Measurements from ENCODE around the gene PRR36. TPM values are rescaled to one million over a fixed set of nuclear protein-coding genes. Genes with fewer than 3 reads are reported as not detected.

PRR36 gene
- total RNA-seq, 4 donors from 2014 or later, result 0.35 to 0.85 TPM; not detected in 2

DNA sequence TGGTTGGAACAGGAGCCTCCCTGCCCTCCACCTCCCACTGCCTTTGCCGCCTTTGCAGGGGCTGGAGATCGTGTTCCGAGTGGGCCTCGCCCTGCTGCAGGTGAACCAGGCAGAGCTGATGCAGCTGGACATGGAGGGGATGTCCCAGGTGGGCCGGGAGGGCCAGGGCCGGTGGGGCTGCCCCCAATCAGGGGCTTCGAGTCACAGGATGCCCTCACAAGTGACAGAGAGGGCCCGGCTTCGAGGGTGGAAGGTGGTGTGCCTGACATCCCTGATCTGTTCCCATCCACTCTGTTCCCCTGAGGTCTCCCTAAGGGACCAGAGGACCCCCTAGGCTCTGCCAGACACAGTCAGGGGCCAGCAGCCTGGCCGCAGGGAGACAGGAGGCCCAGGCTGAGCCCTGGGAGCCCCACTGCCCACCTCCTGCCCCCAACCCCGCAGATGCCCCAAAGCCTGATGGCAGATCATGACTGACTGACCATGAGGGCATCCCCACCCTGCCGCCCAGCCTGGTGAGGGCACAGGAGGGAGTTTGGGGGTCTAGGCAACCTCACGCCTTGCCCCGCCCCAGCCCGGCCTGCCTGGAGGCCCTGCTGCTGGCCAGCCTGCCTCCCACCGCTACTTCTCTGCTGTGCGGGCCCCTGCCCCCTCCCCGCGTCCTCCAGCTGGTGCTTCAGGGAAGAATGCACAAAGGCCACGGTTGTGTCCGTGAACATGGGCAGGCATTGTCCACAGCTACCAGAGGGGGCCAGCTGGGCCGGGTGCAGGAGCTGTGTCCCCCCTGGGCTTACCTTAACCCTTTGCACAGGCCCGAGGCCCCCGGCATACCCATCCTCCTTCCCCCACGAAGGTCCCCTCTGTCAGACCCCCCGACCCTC is 22.3 kb downstream of the PRR36 start:
- no peak overlapping the region for H3K27ac ChIP-seq
- no peak overlapping the region for H3K4me3 ChIP-seq
- no peaks in the 10 kb centered on the region for H3K36me3 ChIP-seq
- TF ChIP-seq POLR2A (IDR thresholded peaks at IDR 0.05), result no peak
- TF ChIP-seq, protein P1, sequence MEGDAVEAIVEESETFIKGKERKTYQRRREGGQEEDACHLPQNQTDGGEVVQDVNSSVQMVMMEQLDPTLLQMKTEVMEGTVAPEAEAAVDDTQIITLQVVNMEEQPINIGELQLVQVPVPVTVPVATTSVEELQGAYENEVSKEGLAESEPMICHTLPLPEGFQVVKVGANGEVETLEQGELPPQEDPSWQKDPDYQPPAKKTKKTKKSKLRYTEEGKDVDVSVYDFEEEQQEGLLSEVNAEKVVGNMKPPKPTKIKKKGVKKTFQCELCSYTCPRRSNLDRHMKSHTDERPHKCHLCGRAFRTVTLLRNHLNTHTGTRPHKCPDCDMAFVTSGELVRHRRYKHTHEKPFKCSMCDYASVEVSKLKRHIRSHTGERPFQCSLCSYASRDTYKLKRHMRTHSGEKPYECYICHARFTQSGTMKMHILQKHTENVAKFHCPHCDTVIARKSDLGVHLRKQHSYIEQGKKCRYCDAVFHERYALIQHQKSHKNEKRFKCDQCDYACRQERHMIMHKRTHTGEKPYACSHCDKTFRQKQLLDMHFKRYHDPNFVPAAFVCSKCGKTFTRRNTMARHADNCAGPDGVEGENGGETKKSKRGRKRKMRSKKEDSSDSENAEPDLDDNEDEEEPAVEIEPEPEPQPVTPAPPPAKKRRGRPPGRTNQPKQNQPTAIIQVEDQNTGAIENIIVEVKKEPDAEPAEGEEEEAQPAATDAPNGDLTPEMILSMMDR (IDR thresholded peaks at IDR 0.05), result no peak
- no peaks in the 10 kb centered on the region for H3K27me3 ChIP-seq
- intact Hi-C loops (cut with DNase I; ENCODE audit: low total_unique reads), result no loop called here
- H3K4me1 ChIP-seq, result no peaks in the 10 kb centered on the region
- H3K9me3 ChIP-seq, result no peaks in the 10 kb centered on the region
- no peak for DNase-seq

DNA sequence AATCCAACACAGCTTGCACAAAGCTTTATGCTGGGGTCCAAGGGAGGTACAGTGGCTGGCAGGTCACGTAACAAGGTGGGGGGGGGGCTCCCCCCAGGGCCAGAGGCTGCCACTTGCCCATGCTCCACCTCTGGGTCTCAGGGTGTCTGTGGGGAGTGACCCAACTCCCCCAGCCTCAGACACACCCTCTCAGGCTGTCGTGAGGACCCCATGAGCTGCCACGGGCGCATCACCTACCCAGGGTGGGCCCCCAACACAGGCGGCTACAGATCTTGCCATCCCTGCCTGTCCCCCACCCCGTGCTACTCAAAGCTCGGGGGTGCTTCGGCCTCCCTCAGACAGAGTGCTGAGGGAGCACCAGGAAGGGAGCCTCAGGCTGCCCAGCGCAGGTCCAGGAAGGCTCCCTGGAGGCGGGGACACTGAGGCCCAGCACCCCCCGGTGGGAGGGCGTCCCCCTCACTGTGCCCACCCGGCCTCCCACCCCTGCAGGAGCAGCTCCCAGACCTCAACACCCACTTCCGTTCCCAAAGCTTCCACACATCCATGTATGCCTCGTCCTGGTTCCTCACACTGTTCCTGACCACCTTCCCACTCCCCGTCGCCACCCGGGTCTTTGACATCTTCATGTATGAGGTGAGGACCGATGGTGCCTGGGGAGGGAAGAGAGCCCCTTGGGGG is 23.1 kb downstream of the PRR36 start:
- H3K36me3 ChIP-seq, result no peaks in the 10 kb centered on the region
- no peaks in the 10 kb centered on the region for H3K9me3 ChIP-seq
- no peak for DNase-seq
- no peak overlapping the region for H3K4me3 ChIP-seq
- intact Hi-C loops (cut with DNase I; ENCODE audit: low total_unique reads), result no loop called here
- TF ChIP-seq, protein P1 (IDR thresholded peaks at IDR 0.05), result no peak
- TF ChIP-seq POLR2A (IDR thresholded peaks at IDR 0.05), result no peak
- no peaks in the 10 kb centered on the region for H3K4me1 ChIP-seq
- no peaks in the 10 kb centered on the region for H3K27me3 ChIP-seq
- H3K27ac ChIP-seq, result no peak overlapping the region

DNA sequence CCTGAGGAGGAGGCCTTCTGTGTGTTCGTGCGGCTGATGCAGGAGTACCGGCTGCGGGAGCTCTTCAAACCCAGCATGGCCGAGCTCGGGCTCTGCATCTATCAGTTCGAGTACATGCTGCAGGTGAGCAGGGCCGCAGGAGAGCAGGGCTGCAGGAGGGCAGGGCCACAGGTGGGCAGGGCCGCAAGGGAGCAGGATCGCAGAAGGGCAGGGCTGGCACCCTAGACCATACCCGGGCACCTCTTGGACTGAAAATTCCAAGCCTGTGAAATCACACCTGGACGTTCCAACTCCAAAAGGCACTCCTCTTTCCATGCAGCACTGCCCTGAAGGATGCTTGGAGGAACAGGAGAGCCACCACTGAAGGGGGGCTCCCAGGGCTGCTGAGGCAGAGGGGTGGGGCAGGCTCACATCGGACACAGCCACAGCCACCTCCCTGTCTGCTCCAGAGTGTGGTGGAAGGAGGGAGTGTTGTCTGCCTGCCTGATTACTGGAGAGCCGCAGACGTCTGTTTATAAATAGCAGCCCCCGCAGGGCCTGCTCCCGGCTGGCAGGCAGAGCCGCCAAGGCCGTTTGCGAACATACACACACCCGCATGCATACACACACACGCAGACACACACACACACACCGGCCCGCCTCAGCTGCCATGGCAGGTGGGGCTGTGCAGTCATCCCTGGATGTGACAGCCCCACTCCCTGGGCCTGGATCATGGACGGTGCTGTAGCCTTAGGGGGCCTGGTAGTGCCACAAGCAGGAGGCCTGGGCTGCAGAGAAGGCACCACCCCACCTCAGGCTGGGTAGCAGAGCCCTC is 24.0 kb downstream of the PRR36 start:
- Histone ChIP-seq H3K36me3 (no peaks in the 10 kb centered on the region), H3K4me1 (no peaks in the 10 kb centered on the region), H3K27me3 (no peaks in the 10 kb centered on the region), H3K4me3 (no peak overlapping the region), H3K27ac (no peak overlapping the region), H3K9me3 (no peaks in the 10 kb centered on the region)
- TF ChIP-seq, protein P1 (IDR thresholded peaks at IDR 0.05), result no peak
- TF ChIP-seq POLR2A (IDR thresholded peaks at IDR 0.05), result no peak
- intact Hi-C loops (cut with DNase I; ENCODE audit: low total_unique reads), result no loop called here
- DNase-seq, result no peak

DNA sequence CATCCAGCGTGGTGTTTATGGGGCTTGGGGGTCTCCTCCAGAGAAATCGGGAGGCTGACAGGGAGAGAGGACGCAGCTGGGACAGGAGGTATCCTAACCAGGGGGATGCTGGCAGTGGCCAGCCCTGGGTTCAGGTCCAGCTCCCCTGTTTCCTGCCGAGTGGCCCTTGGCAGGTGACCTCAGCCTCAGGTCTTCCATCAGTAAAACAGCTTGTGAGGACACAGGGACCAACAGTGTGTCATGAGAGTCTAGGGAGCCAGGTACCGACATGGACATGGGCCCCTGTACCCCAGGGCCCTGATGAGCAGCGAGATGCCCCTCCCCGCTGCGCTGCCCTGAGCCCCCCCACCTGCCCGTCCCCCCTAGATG is 24.6 kb downstream of the PRR36 start:
- no peaks in the 10 kb centered on the region for H3K27me3 ChIP-seq
- H3K36me3 ChIP-seq, result no peaks in the 10 kb centered on the region
- no peaks in the 10 kb centered on the region for H3K9me3 ChIP-seq
- no peak for DNase-seq
- intact Hi-C loops (cut with DNase I; ENCODE audit: low total_unique reads), result no loop called here
- no peak overlapping the region for H3K27ac ChIP-seq
- no peak overlapping the region for H3K4me3 ChIP-seq
- TF ChIP-seq POLR2A (IDR thresholded peaks at IDR 0.05), result no peak
- TF ChIP-seq, protein P1 (IDR thresholded peaks at IDR 0.05), result no peak
- H3K4me1 ChIP-seq, result no peaks in the 10 kb centered on the region

All from uterus (tissue), 4 donors.